ENCODE data around the gene KCTD16. TPM values are rescaled to one million over a fixed set of nuclear protein-coding genes. Genes with fewer than 3 reads are reported as not detected.

The KCTD16 gene
- total RNA-seq, 2 donors from 2014 or later: 0.27 to 0.35 TPM

- no peak for TF ChIP-seq CTCF (IDR thresholded peaks at IDR 0.05)
- ATAC-seq (ENCODE audit: insufficient number of reproducible peaks, low FRiP score, low read depth): no peak
- DNase-seq (ENCODE audit: low spot score): no peak
- H3K27ac ChIP-seq: no peak overlapping the region
- H3K9me3 ChIP-seq: no peaks in the 10 kb centered on the region
- peaks cover 0 to 4% of the 10 kb centered on the region in 2 donors for H3K4me1 ChIP-seq (ENCODE audit: control insufficient read depth in 1 of 2, low read depth in 2 of 2)
- H3K27me3 ChIP-seq (replicated peaks; ENCODE audit: insufficient read depth): no peaks in the 10 kb centered on the region
- no peak overlapping the region for H3K4me3 ChIP-seq
- no peaks in the 10 kb centered on the region for H3K36me3 ChIP-seq
These were observed 40.0 kb downstream of the KCTD16 start for GRCh38 chr5:144210655-144211054.

GRCh38 chr5:144219869-144220268 is 49.2 kb downstream of the KCTD16 start:
- no peak for ATAC-seq (ENCODE audit: insufficient number of reproducible peaks, low FRiP score, low read depth)
- no peaks in the 10 kb centered on the region for H3K27me3 ChIP-seq (replicated peaks; ENCODE audit: insufficient read depth)
- no peaks in the 10 kb centered on the region for H3K36me3 ChIP-seq
- no peak for TF ChIP-seq CTCF (IDR thresholded peaks at IDR 0.05)
- H3K4me1 ChIP-seq (ENCODE audit: control insufficient read depth in 1 of 2, low read depth in 2 of 2): no peaks in the 10 kb centered on the region
- H3K27ac ChIP-seq: no peak overlapping the region
- H3K4me3 ChIP-seq: no peak overlapping the region
- no peak for DNase-seq (ENCODE audit: low spot score)
- no peaks in the 10 kb centered on the region for H3K9me3 ChIP-seq

- Histone ChIP-seq H3K4me1 (ENCODE audit: control insufficient read depth in 1 of 2, low read depth in 2 of 2) (no peaks in the 10 kb centered on the region), H3K9me3 (no peaks in the 10 kb centered on the region), H3K27me3 (replicated peaks; ENCODE audit: insufficient read depth) (no peaks in the 10 kb centered on the region), H3K36me3 (no peaks in the 10 kb centered on the region), H3K27ac (no peak overlapping the region), H3K4me3 (no peak overlapping the region)
- no peak for TF ChIP-seq CTCF (IDR thresholded peaks at IDR 0.05)
- no peak for ATAC-seq (ENCODE audit: insufficient number of reproducible peaks, low FRiP score, low read depth)
- no peak for DNase-seq (ENCODE audit: low spot score)
These were observed 56.8 kb downstream of the KCTD16 start for GRCh38 chr5:144227363-144227999.

- no peak for TF ChIP-seq CTCF (IDR thresholded peaks at IDR 0.05)
- Histone ChIP-seq H3K27ac (no peak overlapping the region), H3K36me3 (no peaks in the 10 kb centered on the region), H3K4me3 (no peak overlapping the region), H3K4me1 (ENCODE audit: control insufficient read depth in 1 of 2, low read depth in 2 of 2) (no peaks in the 10 kb centered on the region), H3K9me3 (no peaks in the 10 kb centered on the region), H3K27me3 (replicated peaks; ENCODE audit: insufficient read depth) (no peaks in the 10 kb centered on the region)
- ATAC-seq (ENCODE audit: insufficient number of reproducible peaks, low FRiP score, low read depth) (no peak), DNase-seq (ENCODE audit: low spot score) (no peak)
These were observed 60.1 kb downstream of the KCTD16 start for GRCh38 chr5:144230806-144231205.

- no peaks in the 10 kb centered on the region for H3K9me3 ChIP-seq
- no peak for DNase-seq (ENCODE audit: low spot score)
- no peak for TF ChIP-seq CTCF (IDR thresholded peaks at IDR 0.05)
- H3K4me1 ChIP-seq (ENCODE audit: control insufficient read depth in 1 of 2, low read depth in 2 of 2): no peaks in the 10 kb centered on the region
- no peak for ATAC-seq (ENCODE audit: insufficient number of reproducible peaks, low FRiP score, low read depth)
- no peaks in the 10 kb centered on the region for H3K27me3 ChIP-seq (replicated peaks; ENCODE audit: insufficient read depth)
- H3K36me3 ChIP-seq: no peaks in the 10 kb centered on the region
- no peak overlapping the region for H3K27ac ChIP-seq
- H3K4me3 ChIP-seq: no peak overlapping the region
These were observed 61.6 kb downstream of the KCTD16 start for GRCh38 chr5:144232285-144232684.

All from thoracic aorta (tissue), 2 donors.